T-helper 1 cell treated with Interleukin-12 subunit alpha and Interleukin-12 subunit beta and Interleukin-4 antibody, amounts not matched to agents 30 μg/mL and 1 μg/mL, for 36 hours (primary cell): ENCODE data around the gene REG4.
"Not testable (repeated sequence)": the region's sequence is repeated elsewhere in the genome, so short reads cannot be mapped to it uniquely, and the experiment has no call there.

ENCODE experiments used
- H3K27ac Mint-ChIP-seq: one replicate; pipeline ENCODE4 v1.8.0; 2021; ENCODE audit warnings: mild to moderate bottlenecking, mixed read lengths
- H3K27me3 Mint-ChIP-seq: one replicate; pipeline ENCODE4 v1.8.0; 2021; ENCODE audit warnings: low read depth, mixed read lengths
- H3K36me3 Mint-ChIP-seq: one replicate; pipeline ENCODE4 v1.8.0; 2021; ENCODE audit warnings: low read depth, mixed read lengths
- H3K4me1 Mint-ChIP-seq: one replicate; pipeline ENCODE4 v1.8.0; 2021; ENCODE audit warnings: low read depth, mixed read lengths
- H3K4me3 Mint-ChIP-seq: one replicate; pipeline ENCODE4 v1.8.0; 2021; ENCODE audit warnings: mild to moderate bottlenecking, moderate library complexity, mixed read lengths
- H3K9me3 Mint-ChIP-seq: one replicate; pipeline ENCODE4 v1.8.0; 2021; ENCODE audit warnings: mixed read lengths

REG4 gene

GRCh38 chr1:119811387-119811786 is at the start of gene REG4:
TSS of gene REG4 (minus strand) at chr1:119811460. CDS start at chr1:119808769, 2,691 bp downstream.
- Mint-ChIP-seq H3K4me1 (peaks cover 5% of the 10 kb centered on the region), H3K9me3 (no peaks in the 10 kb centered on the region), H3K27me3 (peaks cover 57% of the 10 kb centered on the region), H3K4me3 (no peak within 1 kb of the TSS), H3K36me3 (no peaks in the 10 kb centered on the region), H3K27ac (no peak within 1 kb of the TSS)

GRCh38 chr1:119859647-119860046 is 48.4 kb upstream of the REG4 start:
- no peaks in the 10 kb centered on the region for H3K36me3 Mint-ChIP-seq
- no peak overlapping the region for H3K4me3 Mint-ChIP-seq
- H3K9me3 Mint-ChIP-seq: no peaks in the 10 kb centered on the region
- peak overlapping the region; percentile 46 for H3K27ac Mint-ChIP-seq
- H3K27me3 Mint-ChIP-seq: peaks cover 25% of the 10 kb centered on the region
- H3K4me1 Mint-ChIP-seq: peaks cover 24% of the 10 kb centered on the region

- H3K27me3 Mint-ChIP-seq: peaks cover 18% of the 10 kb centered on the region
- not testable (repeated sequence) for H3K36me3 Mint-ChIP-seq, H3K4me3 Mint-ChIP-seq, H3K9me3 Mint-ChIP-seq
- peaks cover 24% of the 10 kb centered on the region for H3K4me1 Mint-ChIP-seq
- peak overlapping the region; percentile 55 for H3K27ac Mint-ChIP-seq
Observed at GRCh38 chr1:119858556-119859214, 47.4 kb upstream of the REG4 start.

- H3K4me3 Mint-ChIP-seq: no peak overlapping the region
- H3K27ac Mint-ChIP-seq: no peak overlapping the region
- H3K27me3 Mint-ChIP-seq: peaks cover 12% of the 10 kb centered on the region
- no peaks in the 10 kb centered on the region for H3K9me3 Mint-ChIP-seq
- H3K4me1 Mint-ChIP-seq: peaks cover 24% of the 10 kb centered on the region
- no peaks in the 10 kb centered on the region for H3K36me3 Mint-ChIP-seq
Observed at GRCh38 chr1:119858126-119858525, 46.9 kb upstream of the REG4 start.

- Mint-ChIP-seq H3K27ac (no peak overlapping the region), H3K36me3 (no peaks in the 10 kb centered on the region), H3K4me1 (peaks cover 2% of the 10 kb centered on the region)
Observed at GRCh38 chr1:119853155-119853554, 41.9 kb upstream of the REG4 start.

GRCh38 chr1:119844206-119844605 is 32.9 kb upstream of the REG4 start:
- peaks cover 51% of the 10 kb centered on the region for H3K27me3 Mint-ChIP-seq
- H3K36me3 Mint-ChIP-seq, H3K27ac Mint-ChIP-seq, H3K4me3 Mint-ChIP-seq, H3K4me1 Mint-ChIP-seq, H3K9me3 Mint-ChIP-seq: not testable (repeated sequence)

More at GRCh38 chr1:119853155-119853554, 41.9 kb upstream of the REG4 start:
- no peak overlapping the region for H3K4me3 Mint-ChIP-seq
- H3K9me3 Mint-ChIP-seq: no peaks in the 10 kb centered on the region
- H3K27me3 Mint-ChIP-seq: peaks cover 9% of the 10 kb centered on the region

- peaks cover 32% of the 10 kb centered on the region for H3K27me3 Mint-ChIP-seq
- H3K4me1 Mint-ChIP-seq: peaks cover 1% of the 10 kb centered on the region
- no peaks in the 10 kb centered on the region for H3K9me3 Mint-ChIP-seq
- no peak overlapping the region for H3K4me3 Mint-ChIP-seq
- H3K27ac Mint-ChIP-seq: no peak overlapping the region
- H3K36me3 Mint-ChIP-seq: no peaks in the 10 kb centered on the region
Observed at GRCh38 chr1:119841306-119841705, 30.0 kb upstream of the REG4 start.

- Mint-ChIP-seq H3K27ac (no peak overlapping the region), H3K36me3 (no peaks in the 10 kb centered on the region), H3K4me1 (peaks cover 1% of the 10 kb centered on the region), H3K9me3 (no peaks in the 10 kb centered on the region), H3K27me3 (peaks cover 33% of the 10 kb centered on the region), H3K4me3 (no peak overlapping the region)
Observed at GRCh38 chr1:119840745-119841144, 29.5 kb upstream of the REG4 start.

GRCh38 chr1:119838236-119838635 is 27.0 kb upstream of the REG4 start:
- H3K9me3 Mint-ChIP-seq: no peaks in the 10 kb centered on the region
- H3K4me1 Mint-ChIP-seq: peaks cover 1% of the 10 kb centered on the region
- H3K4me3 Mint-ChIP-seq: no peak overlapping the region
- H3K36me3 Mint-ChIP-seq: no peaks in the 10 kb centered on the region
- H3K27ac Mint-ChIP-seq: no peak overlapping the region
- H3K27me3 Mint-ChIP-seq: peaks cover 35% of the 10 kb centered on the region

- H3K27ac Mint-ChIP-seq: no peak overlapping the region
- peaks cover 1% of the 10 kb centered on the region for H3K4me1 Mint-ChIP-seq
- H3K36me3 Mint-ChIP-seq: no peaks in the 10 kb centered on the region
- no peaks in the 10 kb centered on the region for H3K9me3 Mint-ChIP-seq
- no peak overlapping the region for H3K4me3 Mint-ChIP-seq
- H3K27me3 Mint-ChIP-seq: peaks cover 40% of the 10 kb centered on the region
Observed at GRCh38 chr1:119834990-119835389, 23.7 kb upstream of the REG4 start.

GRCh38 chr1:119831027-119831426 is 19.8 kb upstream of the REG4 start:
- no peak overlapping the region for H3K4me3 Mint-ChIP-seq
- no peaks in the 10 kb centered on the region for H3K4me1 Mint-ChIP-seq
- H3K36me3 Mint-ChIP-seq: no peaks in the 10 kb centered on the region
- H3K27me3 Mint-ChIP-seq: peaks cover 68% of the 10 kb centered on the region
- H3K27ac Mint-ChIP-seq: no peak overlapping the region
- H3K9me3 Mint-ChIP-seq: no peaks in the 10 kb centered on the region

- H3K27me3 Mint-ChIP-seq: peaks cover 60% of the 10 kb centered on the region
- no peaks in the 10 kb centered on the region for H3K9me3 Mint-ChIP-seq
- H3K27ac Mint-ChIP-seq: no peak overlapping the region
- H3K4me3 Mint-ChIP-seq: no peak overlapping the region
- H3K4me1 Mint-ChIP-seq: no peaks in the 10 kb centered on the region
- no peaks in the 10 kb centered on the region for H3K36me3 Mint-ChIP-seq
Observed at GRCh38 chr1:119829625-119830024, 18.4 kb upstream of the REG4 start.

GRCh38 chr1:119829006-119829405 is 17.7 kb upstream of the REG4 start:
- not testable (repeated sequence) for H3K4me3 Mint-ChIP-seq, H3K9me3 Mint-ChIP-seq
- H3K27me3 Mint-ChIP-seq: peaks cover 62% of the 10 kb centered on the region

GRCh38 chr1:119828266-119828665 is 17.0 kb upstream of the REG4 start:
- Mint-ChIP-seq H3K27me3 (peaks cover 65% of the 10 kb centered on the region), H3K27ac (no peak overlapping the region), H3K4me1 (no peaks in the 10 kb centered on the region), H3K36me3 (no peaks in the 10 kb centered on the region), H3K9me3 (no peaks in the 10 kb centered on the region), H3K4me3 (no peak overlapping the region)

More at GRCh38 chr1:119829006-119829405, 17.7 kb upstream of the REG4 start:
- not testable (repeated sequence) for H3K36me3 Mint-ChIP-seq, H3K4me1 Mint-ChIP-seq, H3K27ac Mint-ChIP-seq

GRCh38 chr1:119827010-119827409 is 15.8 kb upstream of the REG4 start:
- Mint-ChIP-seq H3K27me3 (peaks cover 62% of the 10 kb centered on the region), H3K36me3 (no peaks in the 10 kb centered on the region), H3K4me1 (no peaks in the 10 kb centered on the region), H3K9me3 (no peaks in the 10 kb centered on the region), H3K4me3 (no peak overlapping the region), H3K27ac (no peak overlapping the region)

- H3K36me3 Mint-ChIP-seq: no peaks in the 10 kb centered on the region
- H3K27ac Mint-ChIP-seq: no peak overlapping the region
- peaks cover 55% of the 10 kb centered on the region for H3K27me3 Mint-ChIP-seq
- no peaks in the 10 kb centered on the region for H3K9me3 Mint-ChIP-seq
- H3K4me1 Mint-ChIP-seq: no peaks in the 10 kb centered on the region
- no peak overlapping the region for H3K4me3 Mint-ChIP-seq
Observed at GRCh38 chr1:119822406-119822805, 11.1 kb upstream of the REG4 start.
